Dermis microvascular lymphatic vessel endothelial cell (primary cell): ENCODE data around the gene SASS6. TPM values are rescaled to one million over a fixed set of nuclear protein-coding genes. Genes with fewer than 3 reads are reported as not detected.
A peak's percentile ranks its signal among the peaks of the same experiment; 100 is the strongest.
"Not testable (repeated sequence)": the region's sequence is repeated elsewhere in the genome, so short reads cannot be mapped to it uniquely, and the experiment has no call there.

Experiments used
- DNase-seq, 2 donors: peaks; one replicate each; pipeline versions ENCODE4 v3.0.0 to v3.0.0-alpha.2; 2010; ENCODE audit warnings: low read depth in 2 of 2
- total RNA-seq: library from RNA; depleted of rRNA; stranded (reverse); fragments of >200 nt; gene quantifications from 2 replicates; pipeline ENCODE4 v1.2.1, GENCODE V29; 2014

SASS6 gene
- total RNA-seq, 1 donor from 2014 or later = 1.8 TPM

DNA sequence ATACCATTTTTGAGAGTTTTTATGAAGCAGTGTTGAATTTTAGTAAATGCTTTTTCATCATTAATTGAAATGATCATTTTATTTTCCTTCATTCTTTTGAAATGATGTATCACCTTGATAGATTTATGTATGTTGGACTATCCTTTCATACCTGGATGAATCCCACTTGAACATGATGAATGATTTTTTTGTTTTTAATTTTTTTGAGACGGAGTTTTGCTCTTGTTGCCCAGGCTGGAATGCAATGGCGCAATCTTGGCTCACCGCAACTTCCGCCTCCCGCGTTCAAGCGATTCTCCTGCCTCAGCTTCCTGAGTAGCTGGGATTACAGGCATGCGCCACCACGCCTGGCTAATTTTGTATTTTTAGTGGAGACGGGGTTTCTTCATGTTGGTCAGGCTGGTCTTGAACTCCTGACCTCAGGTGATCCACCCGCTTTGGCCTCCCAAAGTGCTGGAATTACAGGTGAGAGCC lies 85.5 kb downstream of the SASS6 start:
- DNase-seq = not testable (repeated sequence)

DNA sequence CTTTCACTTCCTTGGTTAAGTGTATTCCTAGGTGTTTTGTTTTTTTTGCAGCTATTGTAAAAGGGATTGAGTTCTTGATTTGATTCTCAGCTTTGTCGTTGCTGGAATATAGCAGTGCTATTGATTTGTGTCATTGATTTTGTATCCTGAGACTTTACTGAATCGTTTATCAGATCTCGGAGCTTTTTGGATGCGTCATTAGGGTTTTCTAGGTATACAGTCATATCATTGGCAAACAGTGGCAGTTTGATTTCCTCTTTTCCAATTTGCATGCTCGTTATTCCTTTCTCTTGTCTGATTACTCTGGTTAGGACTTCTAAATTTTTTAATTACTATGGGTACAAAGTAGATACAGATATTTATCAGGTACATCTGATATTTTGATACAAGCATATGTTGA lies 87.5 kb downstream of the SASS6 start:
- no peak for DNase-seq

DNA sequence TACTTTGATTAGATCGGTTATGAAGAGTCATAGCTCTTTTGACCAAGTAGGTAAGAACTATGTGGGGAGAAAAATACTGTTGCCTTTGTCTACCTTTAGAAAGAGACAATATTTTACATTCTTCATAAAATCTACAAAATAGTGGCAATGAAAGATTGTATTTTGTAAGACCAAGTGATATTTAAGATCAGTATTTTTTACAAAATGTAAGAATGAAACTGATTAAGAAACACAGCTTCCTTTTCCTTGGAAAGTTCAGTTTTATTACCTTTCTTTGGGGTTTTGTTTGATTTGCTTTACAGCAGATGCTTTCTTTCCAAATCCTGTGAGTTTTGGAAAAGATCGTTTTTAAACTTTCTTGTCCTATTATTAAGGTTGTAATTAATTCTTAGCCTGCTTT lies 93.1 kb downstream of the SASS6 start:
- no peak for DNase-seq

DNA sequence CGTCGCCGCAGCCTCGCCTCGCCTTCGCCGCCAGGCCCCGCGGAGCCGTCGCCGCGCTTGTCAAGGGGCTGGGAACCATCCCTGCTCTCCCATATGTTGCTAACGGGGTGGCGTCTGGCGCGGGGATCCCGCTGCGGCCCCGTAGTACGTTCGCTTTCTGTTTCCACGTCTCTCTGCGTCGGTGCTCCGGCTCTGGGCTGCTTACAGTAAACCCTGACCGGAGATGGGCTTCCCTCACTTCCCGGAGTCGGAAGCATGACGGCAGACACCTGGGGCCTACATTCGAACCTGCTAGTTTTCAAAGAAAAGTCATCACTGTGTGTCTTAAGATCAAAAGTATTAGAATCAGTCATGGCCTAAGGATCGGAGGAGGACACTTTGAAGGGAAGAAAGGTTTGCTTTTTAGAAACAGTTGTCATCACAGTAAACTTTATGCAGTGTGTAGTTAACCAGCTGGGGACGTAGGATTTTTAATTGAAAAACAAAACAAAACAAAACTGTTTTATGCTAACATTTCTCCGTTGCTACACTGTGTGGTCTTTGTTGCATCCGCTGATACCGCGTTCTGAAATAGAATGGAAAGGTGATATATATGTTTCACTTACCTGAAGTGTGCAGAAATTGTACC lies 94.0 kb downstream of the SASS6 start:
- peak; percentile 71 to 83 for DNase-seq

DNA sequence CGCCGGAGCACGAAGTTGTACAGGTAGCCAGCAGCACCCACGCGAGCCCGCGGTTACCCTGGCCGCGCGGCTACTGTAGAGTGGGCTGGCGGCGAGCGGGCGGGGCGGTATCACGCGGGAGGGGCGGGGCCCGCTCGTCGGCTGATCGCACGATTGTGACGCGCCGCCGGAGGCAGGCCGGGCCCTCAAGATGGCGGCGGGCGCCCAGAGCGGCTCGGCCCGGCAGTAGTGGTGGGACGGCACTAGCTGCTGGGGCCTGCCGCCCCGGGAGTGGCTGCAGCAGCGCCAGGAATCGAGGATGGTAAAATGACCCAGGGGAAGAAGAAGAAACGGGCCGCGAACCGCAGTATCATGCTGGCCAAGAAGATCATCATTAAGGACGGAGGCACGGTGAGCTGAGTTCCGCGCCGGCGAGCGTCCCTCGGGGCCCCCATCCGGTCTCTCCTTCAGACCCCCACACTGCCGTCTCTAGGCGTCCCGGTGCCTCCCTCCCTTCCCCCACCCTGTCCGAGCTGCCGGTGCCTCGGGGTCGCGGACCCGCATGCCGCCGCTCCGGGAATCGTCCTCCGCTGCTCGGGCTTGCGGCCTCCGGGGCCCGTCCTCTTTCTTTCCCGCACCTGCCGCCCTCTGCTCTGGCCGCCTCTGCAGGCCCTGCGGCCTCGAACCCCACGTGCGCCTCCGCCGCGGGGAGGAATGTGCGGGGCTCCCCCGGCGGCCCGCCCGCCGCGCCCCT lies 94.6 kb downstream of the SASS6 start:
- DNase-seq = peak; percentile 68 to 91

DNA sequence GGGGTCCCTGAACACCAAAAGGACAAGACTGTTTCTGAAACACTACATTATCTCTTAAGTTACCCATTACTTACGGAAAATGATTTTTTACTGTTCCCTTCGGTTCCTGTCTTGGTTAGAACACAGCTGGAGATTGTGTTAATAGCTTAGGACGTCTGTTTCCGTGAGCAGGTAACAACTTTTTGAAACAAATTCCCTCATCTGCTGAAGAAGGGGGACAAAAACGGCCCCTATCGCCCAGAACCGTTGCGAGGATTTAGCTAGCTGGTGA lies 95.1 kb downstream of the SASS6 start:
- DNase-seq = no peak

DNA sequence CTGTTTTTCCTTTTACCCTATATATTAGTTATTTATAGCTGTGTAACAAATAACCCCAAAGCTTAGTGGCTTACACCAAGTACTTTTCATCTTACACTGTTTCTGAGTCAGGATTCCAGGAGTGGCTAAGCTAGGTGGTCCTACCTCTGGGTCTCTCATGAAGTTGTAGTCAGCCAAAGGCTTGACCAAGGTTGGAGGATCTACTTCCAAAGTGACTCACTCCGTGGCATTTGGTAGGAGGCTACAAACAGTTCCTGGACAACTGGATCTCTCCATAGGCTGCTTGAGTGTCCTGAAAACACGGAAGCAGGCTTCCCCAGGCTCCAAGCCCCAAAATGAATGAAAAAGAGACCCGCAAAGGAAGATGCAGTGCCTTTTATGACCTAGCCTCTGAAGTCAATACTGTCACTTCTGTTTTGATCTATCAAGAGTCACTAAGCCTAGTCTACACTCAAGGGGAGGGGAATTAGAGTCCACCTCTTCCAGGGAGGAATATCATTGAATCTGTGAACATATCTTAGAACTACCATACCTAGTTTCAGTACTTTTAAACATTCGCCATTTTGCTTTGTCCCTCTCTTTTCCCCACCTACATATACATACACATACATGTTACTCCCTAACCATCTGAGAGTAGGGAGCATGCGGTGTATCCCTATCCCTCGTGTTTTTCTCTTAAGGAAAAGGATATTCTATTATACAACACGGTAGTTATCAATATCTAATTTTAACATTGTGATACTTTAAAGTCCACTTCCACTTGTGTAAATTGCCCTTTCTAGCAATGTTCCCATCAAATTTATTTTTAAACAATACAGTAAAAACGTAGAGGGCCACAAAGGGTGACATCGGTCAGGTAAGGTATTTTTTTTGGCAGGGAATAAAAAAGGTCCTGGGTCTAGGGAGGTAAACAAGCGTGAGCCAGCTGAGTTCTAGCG lies 95.7 kb downstream of the SASS6 start:
- DNase-seq = peak in 1 of 2 donors; percentile 56

DNA sequence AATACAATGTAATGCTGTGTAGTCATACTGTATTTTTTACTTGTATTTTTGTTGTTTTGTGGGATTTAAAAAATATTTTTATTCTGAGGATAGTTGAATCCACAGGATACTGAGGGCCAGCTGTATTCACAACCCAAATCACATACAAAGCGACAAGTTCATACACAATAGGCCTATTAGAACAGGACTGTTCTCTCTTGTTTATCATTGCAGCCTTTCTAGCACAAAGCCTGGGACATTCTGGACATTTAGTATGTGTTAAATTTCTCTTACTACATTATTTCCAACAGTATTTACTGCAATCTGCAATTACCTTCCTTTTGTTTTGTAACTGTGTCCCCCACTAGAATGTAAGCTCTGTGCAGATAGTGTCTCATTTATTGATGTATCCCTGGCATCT lies 97.5 kb downstream of the SASS6 start:
- no peak for DNase-seq

DNA sequence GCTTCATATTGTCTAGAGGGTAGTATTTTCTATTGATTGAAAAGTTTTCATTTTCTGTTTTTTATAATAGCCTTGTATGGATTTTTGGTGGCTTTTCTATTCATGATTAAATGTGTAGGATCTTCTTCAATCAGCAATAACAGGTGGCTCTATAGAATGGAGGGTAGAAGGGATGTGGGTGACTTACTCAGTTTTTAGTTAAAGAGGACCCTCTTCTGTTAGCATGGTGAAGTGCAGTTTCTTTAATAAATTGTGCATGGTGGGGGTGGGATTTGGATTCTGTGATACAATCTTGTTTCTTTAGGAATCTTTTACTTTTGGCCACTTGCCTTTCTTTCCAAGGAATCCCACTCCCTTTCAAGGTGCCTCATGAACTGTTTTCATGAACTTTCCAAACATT lies 98.3 kb downstream of the SASS6 start:
- DNase-seq = peak; percentile 30 to 65

Other genes starting within 250 kb of the SASS6 start
- gene SLC35A3, start 162.9 kb downstream of the SASS6 start, total RNA-seq = 16.8 and 17.5 TPM in 2 replicates
- gene TRMT13, start 233 bp upstream of the SASS6 start, total RNA-seq = 6.3 and 6.7 TPM in 2 replicates
- under 0.01 TPM in 1 of 2 replicates, not detected in the other for gene LRRC39, start 45.3 kb upstream of the SASS6 start, total RNA-seq
- 2.8 and 3.2 TPM in 2 replicates for gene DBT, start 116.9 kb upstream of the SASS6 start, total RNA-seq
- 36.7 and 37.2 TPM in 2 replicates for gene RTCA, start 133.3 kb upstream of the SASS6 start, total RNA-seq
- gene CDC14A, start 219.6 kb upstream of the SASS6 start, total RNA-seq = 5.3 and 6.4 TPM in 2 replicates